Neural progenitor cell (in vitro differentiated cells): ENCODE measurements around the gene MRPS9.

ENCODE experiments used
- CTCF ChIP-seq: fragments of 200-600 bp; sonication (generic); IDR thresholded peaks from 2 replicates; pipeline ENCODE4 v1.5.1; 2017; ENCODE audit warnings: antibody characterized with exemption, mild to moderate bottlenecking
- EZH2 ChIP-seq: fragments of 200-600 bp; sonication (generic); IDR thresholded peaks from 2 replicates; pipeline ENCODE4 v1.6.1; 2017; ENCODE audit warnings: antibody characterized with exemption, mild to moderate bottlenecking, moderate library complexity
- EZH2phosphoT487 ChIP-seq: fragments of 200-600 bp; sonication (generic); IDR thresholded peaks from 2 replicates; pipeline ENCODE4 v1.6.1; 2017; ENCODE audit warnings: antibody characterized with exemption

GRCh38 chr2:105092797-105093196, 54.9 kb downstream of the MRPS9 start:
- TF ChIP-seq CTCF (no peak), EZH2 (no peak), EZH2phosphoT487 (no peak)
